ENCODE measurements around the gene MAPK9.
"Not testable (repeated sequence)": the region's sequence is repeated elsewhere in the genome, so short reads cannot be mapped to it uniquely, and the experiment has no call there.

The MAPK9 gene

DNA sequence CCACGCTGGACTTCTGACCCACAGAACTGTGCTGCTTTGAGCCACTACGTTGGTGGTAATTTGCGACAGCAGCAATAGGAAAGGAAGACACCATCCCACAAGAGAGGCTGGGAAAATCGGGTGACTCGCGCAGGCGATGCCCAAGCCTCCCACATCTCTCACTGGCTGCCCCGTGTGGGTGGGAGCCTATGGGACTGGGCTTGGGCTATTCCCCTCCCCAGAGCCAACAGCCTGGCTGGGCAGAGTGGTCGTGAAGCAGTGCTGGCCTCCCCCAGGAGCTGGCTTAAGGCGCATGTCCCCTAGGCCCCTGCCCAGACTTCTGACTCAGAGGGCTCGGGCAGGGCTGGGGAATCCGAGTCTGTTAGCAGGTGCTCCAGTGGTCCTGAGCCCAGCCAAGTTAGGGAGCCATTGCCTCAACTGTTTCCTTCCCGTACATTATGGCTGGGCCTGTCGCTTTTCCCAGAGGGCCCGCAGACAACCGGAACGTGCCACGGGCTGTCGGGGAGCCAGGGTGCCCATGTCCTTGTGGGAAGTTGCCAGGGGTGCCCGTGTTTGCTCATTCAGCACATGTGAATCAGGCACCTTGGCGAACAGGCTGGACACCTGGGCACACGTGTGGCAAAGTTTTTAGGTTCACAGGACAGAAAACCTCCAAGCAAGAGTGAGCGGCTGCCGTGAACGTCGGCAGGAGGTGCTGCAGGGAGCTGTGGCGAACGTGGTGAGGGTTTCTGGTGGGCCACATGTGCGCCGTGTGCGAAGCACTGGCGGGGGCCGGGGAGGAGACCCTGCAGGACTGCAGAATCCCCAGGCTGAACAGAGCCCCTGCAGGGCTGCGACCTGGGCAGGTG lies 75.9 kb downstream of the MAPK9 start:
- Histone ChIP-seq H3K36me3 (ENCODE audit: insufficient read depth, low read length) (no peaks in the 10 kb centered on the region), H3K4me3 (ENCODE audit: low read length) (no peak overlapping the region), H3K9ac (ENCODE audit: low read depth, low read length) (no peak overlapping the region), H3K4me1 (ENCODE audit: control insufficient read depth, insufficient read depth, low read length) (no peaks in the 10 kb centered on the region), H3K27me3 (ENCODE audit: control insufficient read depth, insufficient read depth, low read length) (peaks cover 7% of the 10 kb centered on the region), H3K9me3 (replicated peaks; ENCODE audit: low read length) (peaks cover 2% of the 10 kb centered on the region), H3K4me2 (ENCODE audit: low read length) (no peak overlapping the region)

DNA sequence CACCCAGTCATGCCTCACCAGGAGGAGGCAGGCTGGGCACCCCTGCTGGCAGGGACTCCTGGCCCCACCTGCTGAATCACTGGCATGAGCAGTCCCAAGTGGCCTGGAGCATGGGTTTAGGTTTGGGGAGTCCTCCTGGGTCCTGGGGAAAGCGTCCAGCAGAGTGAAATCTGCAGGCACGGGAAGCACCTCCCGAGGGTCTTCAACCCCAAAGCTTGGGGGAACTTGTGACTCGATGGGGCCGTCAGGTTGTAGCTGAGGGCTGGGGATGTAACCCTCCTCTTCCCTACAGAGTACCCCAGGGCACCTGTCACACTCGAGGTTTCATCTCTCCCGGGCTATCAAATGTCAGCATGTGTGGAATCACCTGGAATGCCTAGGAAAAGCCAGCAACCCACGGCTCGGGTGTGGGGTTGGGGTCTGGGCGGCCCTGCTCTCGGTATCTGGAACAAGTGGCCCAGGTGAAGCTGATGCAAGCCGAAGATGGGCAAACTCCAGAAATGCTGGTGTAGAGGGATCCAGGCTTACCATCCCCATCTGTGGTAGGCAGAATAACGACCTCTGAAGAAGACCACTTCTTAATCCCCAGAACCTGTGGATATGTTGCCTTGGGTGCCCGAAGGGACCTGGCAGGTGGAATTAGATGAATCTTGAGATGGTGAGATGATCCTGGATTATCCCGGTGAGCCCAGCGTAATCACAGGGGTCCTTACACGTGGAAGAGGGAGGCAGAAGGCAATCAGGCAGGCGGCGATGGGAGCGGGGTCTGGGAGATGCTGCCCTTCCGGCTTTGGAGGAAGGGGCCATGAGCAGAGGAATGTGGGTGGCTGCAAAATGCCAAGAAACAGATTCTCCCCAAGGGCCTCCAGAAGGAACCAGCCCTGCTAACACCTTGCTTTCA lies 76.8 kb downstream of the MAPK9 start:
- Histone ChIP-seq H3K9me3 (replicated peaks; ENCODE audit: low read length) (peaks cover 2% of the 10 kb centered on the region), H3K36me3 (ENCODE audit: insufficient read depth, low read length) (no peaks in the 10 kb centered on the region), H3K4me2 (ENCODE audit: low read length) (no peak overlapping the region), H3K4me3 (ENCODE audit: low read length) (no peak overlapping the region), H3K4me1 (ENCODE audit: control insufficient read depth, insufficient read depth, low read length) (no peaks in the 10 kb centered on the region), H3K9ac (ENCODE audit: low read depth, low read length) (no peak overlapping the region), H3K27me3 (ENCODE audit: control insufficient read depth, insufficient read depth, low read length) (peaks cover 7% of the 10 kb centered on the region)

DNA sequence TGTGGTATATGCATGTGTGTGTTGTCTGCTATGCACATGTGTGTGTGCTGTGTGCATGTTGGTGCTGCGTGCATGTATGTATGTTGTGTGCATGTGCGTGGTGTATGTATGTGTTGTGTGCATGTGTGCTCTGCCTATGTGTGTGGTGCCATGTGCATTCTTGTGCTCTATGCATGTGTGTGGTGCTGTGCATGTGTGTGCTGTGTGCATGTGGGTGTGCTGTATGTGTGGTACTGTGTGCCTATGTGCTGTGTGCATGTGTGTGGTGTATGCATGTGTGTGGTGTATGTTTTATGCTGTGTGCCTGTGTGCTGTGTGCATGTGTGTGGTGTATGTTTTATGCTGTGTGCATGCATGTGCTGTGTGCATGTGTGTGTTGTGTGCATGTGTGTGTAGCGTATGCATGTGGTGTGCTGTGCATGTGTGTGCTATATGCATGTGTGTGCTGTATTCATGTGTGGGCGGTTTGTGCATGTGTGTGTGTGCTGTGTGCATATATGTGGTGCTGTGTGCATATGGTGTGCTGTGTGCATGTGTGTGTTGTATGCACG lies 78.2 kb downstream of the MAPK9 start:
- Histone ChIP-seq H3K36me3 (ENCODE audit: insufficient read depth, low read length) (no peaks in the 10 kb centered on the region), H3K4me2 (ENCODE audit: low read length) (no peak overlapping the region), H3K27me3 (ENCODE audit: control insufficient read depth, insufficient read depth, low read length) (peaks cover 7% of the 10 kb centered on the region), H3K4me3 (ENCODE audit: low read length) (no peak overlapping the region), H3K9me3 (replicated peaks; ENCODE audit: low read length) (peaks cover 2% of the 10 kb centered on the region), H3K9ac (ENCODE audit: low read depth, low read length) (no peak overlapping the region), H3K4me1 (ENCODE audit: control insufficient read depth, insufficient read depth, low read length) (no peaks in the 10 kb centered on the region)

DNA sequence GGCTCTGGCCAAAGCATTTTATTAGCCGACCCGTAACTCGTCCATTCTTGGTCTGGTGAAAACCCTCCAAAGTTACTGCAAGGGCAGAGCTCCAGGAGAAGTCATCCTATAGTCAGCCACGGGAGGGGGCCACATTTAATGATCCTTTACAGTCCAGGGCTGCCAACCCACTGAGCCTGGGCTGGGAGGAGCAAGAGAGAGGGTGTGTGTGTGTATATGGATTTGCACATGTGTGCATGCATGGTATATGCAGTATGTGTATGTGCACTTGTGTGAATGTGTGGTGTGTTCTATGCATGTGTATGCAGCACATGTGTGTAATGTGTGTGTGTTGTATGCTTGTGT lies 78.7 kb downstream of the MAPK9 start:
- no peak overlapping the region for H3K9ac ChIP-seq (ENCODE audit: low read depth, low read length)
- H3K36me3 ChIP-seq (ENCODE audit: insufficient read depth, low read length): no peaks in the 10 kb centered on the region
- H3K27me3 ChIP-seq (ENCODE audit: control insufficient read depth, insufficient read depth, low read length): peaks cover 11% of the 10 kb centered on the region
- H3K9me3 ChIP-seq (replicated peaks; ENCODE audit: low read length): peaks cover 2% of the 10 kb centered on the region
- H3K4me3 ChIP-seq (ENCODE audit: low read length): no peak overlapping the region
- H3K4me1 ChIP-seq (ENCODE audit: control insufficient read depth, insufficient read depth, low read length): peaks cover 3% of the 10 kb centered on the region
- no peak overlapping the region for H3K4me2 ChIP-seq (ENCODE audit: low read length)

DNA sequence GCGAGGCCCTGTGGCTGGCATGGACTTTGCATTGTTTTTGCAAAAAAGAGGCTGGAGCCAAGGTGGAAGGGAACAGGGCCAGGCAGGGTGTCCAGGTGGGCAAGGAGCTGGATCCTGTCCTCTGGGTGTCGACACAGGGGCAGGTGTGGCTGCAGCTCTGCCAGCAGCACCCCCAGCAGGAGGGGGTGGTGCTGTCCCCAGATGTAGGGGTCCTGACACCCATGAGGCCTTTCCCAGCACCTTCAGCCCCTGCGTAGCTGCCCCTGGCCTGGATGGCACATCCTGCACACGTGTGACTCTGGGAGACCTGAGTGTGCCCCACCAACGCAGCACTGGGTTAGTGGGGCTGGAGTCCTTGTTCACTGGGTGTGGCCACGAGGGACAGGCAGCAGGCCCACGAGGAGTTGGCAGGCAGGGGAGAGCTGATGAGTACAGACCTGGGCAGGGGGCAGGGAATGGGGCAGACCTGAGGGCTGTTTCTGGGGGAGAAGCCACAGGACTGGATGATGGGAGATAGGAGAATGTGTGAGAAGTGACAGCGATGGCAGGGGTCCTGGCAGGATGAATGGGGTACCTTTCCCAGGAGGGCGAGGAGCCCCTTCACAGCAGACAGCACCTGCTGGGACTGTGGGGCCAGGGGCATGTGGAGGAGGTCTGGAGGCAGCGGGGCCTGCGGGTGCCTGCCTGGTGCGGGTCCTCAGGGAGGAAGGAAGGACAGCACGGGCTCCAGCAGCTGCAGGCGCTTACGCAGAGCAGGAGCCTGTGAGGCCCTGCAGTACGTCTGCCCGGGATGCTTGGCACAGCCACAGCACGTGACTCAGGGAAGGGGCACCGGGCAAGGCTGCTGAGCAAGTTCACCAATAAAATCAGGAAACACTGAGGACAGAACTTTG lies 79.3 kb downstream of the MAPK9 start:
- peaks cover 17% of the 10 kb centered on the region for H3K27me3 ChIP-seq (ENCODE audit: control insufficient read depth, insufficient read depth, low read length)

DNA sequence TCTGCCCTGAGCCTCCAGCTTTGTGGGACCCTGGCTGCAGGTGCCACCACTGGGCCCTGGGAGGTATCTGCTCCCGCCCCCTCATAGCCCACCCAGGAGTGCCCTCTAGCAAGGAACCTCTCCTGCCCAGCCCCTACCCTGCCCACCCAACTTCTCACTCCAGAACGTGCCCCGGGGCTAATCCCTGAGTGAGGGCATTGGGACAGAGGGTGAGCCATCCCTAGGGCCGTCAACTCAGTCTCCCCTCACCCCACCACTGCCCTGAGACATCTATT lies 80.2 kb downstream of the MAPK9 start:
- H3K9ac ChIP-seq (ENCODE audit: low read depth, low read length): no peak overlapping the region
- peaks cover 2% of the 10 kb centered on the region for H3K9me3 ChIP-seq (replicated peaks; ENCODE audit: low read length)
- no peak overlapping the region for H3K4me2 ChIP-seq (ENCODE audit: low read length)
- no peaks in the 10 kb centered on the region for H3K36me3 ChIP-seq (ENCODE audit: insufficient read depth, low read length)
- H3K4me1 ChIP-seq (ENCODE audit: control insufficient read depth, insufficient read depth, low read length): peaks cover 3% of the 10 kb centered on the region
- H3K4me3 ChIP-seq (ENCODE audit: low read length): no peak overlapping the region
- peaks cover 18% of the 10 kb centered on the region for H3K27me3 ChIP-seq (ENCODE audit: control insufficient read depth, insufficient read depth, low read length)

More for the DNA sequence above, 79.3 kb downstream of the MAPK9 start:
- H3K9me3 ChIP-seq (replicated peaks; ENCODE audit: low read length): peaks cover 2% of the 10 kb centered on the region
- peaks cover 3% of the 10 kb centered on the region for H3K4me1 ChIP-seq (ENCODE audit: control insufficient read depth, insufficient read depth, low read length)
- H3K9ac ChIP-seq (ENCODE audit: low read depth, low read length): no peak overlapping the region
- no peaks in the 10 kb centered on the region for H3K36me3 ChIP-seq (ENCODE audit: insufficient read depth, low read length)
- H3K4me3 ChIP-seq (ENCODE audit: low read length): no peak overlapping the region
- H3K4me2 ChIP-seq (ENCODE audit: low read length): no peak overlapping the region

DNA sequence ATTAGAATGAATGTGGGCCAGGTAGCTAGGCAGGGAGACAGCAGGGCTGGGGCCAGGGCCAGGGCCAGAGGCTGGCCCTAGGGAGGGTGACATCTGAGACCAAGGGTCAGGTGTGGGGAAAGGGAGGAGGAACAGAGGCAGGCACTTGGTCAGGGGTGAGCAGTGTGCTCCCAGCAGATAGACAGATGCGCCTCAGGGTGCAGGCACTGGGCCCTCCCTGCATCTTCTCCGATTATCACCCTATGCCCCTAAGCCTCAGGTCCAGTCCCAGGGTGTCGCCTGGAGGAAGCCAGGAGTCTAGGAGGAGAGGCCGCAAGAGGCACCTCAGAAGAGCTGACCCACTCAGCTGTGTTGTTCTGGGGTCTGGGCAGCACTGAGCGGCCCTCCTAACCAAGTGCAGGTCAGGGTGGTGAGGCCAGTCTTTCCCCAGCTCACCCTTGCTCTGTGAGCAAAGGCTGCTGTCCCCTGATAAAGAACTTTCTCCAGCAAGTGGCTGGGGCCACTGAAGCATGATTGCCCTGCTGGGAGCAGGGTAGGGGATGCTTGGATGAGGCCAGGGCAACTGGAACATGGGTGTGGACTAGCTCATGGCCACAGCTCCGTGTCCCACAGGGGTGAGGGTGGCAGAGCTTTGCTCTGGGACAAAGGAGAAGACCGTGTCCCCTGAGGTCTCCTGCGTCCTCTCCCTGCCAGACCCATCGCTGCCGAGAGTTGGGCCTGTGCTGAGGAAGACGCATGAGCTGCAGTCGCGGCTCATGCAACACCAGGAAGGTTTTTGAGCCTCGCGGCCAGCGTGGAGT lies 80.7 kb downstream of the MAPK9 start:
- Histone ChIP-seq H3K4me3 (ENCODE audit: low read length) (no peak overlapping the region), H3K9me3 (replicated peaks; ENCODE audit: low read length) (no peaks in the 10 kb centered on the region), H3K4me1 (ENCODE audit: control insufficient read depth, insufficient read depth, low read length) (peaks cover 3% of the 10 kb centered on the region), H3K36me3 (ENCODE audit: insufficient read depth, low read length) (no peaks in the 10 kb centered on the region), H3K27me3 (ENCODE audit: control insufficient read depth, insufficient read depth, low read length) (peaks cover 18% of the 10 kb centered on the region), H3K9ac (ENCODE audit: low read depth, low read length) (no peak overlapping the region), H3K4me2 (ENCODE audit: low read length) (no peak overlapping the region)

DNA sequence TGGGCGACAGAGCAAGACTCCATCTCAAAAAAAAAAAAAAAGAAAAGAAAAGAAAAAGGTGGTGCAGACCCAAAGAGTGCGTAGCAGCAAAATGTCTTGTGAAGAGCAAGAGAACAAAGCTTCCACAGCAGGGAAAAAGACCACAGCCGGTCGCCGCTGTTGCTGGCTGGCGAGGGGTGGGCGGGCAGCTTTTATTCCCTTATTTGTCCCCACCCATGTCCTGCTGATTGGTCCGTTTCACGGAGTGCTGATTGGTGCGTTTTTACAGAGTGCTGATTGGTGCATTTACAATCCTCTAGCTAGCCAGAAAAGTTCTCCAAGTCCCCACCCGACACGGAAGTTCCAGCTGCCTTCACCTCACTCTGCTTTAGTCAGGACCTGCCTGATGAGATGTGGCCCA lies 81.8 kb downstream of the MAPK9 start:
- H3K27me3 ChIP-seq (ENCODE audit: control insufficient read depth, insufficient read depth, low read length): peaks cover 18% of the 10 kb centered on the region
- H3K36me3 ChIP-seq (ENCODE audit: insufficient read depth, low read length); H3K9me3 ChIP-seq (replicated peaks; ENCODE audit: low read length); H3K4me3 ChIP-seq (ENCODE audit: low read length); H3K4me1 ChIP-seq (ENCODE audit: control insufficient read depth, insufficient read depth, low read length); H3K9ac ChIP-seq (ENCODE audit: low read depth, low read length); H3K4me2 ChIP-seq (ENCODE audit: low read length): not testable (repeated sequence)

DNA sequence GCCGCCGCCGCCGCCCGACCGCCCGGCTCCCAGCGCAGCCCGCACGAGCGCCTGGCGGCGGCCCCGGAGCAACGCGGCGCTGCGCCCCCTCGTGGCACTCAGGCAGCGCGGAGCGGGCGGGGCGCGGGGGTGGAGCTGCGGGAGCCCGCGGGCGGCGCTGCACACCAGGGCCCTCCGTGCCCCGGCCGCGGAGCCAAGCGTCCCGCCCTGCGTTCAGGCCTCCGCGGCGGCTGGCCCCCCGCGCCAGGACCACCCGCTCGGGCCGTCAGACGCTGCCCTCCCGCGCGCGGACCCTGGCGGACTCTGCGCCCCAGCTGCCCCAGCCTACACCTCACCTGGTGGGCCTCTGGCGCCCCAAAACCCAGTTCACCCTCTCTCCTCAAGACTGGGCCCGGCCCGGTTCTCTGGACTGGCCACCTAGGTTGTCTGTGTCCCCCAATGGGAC lies 82.7 kb downstream of the MAPK9 start, which contains the start of gene RASGEF1C:
Gene RASGEF1C (minus strand): TSS at position 75 of the 445 bp plus-strand sequence. CDS start 71,159 bp downstream, outside the sequence.
- H3K9me3 ChIP-seq (replicated peaks; ENCODE audit: low read length): no peaks in the 10 kb centered on the region
- H3K4me3 ChIP-seq (ENCODE audit: low read length): peak within 1 kb of the TSS; percentile 54
- H3K27me3 ChIP-seq (ENCODE audit: control insufficient read depth, insufficient read depth, low read length): peaks cover 18% of the 10 kb centered on the region
- H3K4me1 ChIP-seq (ENCODE audit: control insufficient read depth, insufficient read depth, low read length): peaks cover 3% of the 10 kb centered on the region
- no peak within 1 kb of the TSS for H3K9ac ChIP-seq (ENCODE audit: low read depth, low read length)
- no peaks in the 10 kb centered on the region for H3K36me3 ChIP-seq (ENCODE audit: insufficient read depth, low read length)
- H3K4me2 ChIP-seq (ENCODE audit: low read length): peak within 1 kb of the TSS; percentile 76

DNA sequence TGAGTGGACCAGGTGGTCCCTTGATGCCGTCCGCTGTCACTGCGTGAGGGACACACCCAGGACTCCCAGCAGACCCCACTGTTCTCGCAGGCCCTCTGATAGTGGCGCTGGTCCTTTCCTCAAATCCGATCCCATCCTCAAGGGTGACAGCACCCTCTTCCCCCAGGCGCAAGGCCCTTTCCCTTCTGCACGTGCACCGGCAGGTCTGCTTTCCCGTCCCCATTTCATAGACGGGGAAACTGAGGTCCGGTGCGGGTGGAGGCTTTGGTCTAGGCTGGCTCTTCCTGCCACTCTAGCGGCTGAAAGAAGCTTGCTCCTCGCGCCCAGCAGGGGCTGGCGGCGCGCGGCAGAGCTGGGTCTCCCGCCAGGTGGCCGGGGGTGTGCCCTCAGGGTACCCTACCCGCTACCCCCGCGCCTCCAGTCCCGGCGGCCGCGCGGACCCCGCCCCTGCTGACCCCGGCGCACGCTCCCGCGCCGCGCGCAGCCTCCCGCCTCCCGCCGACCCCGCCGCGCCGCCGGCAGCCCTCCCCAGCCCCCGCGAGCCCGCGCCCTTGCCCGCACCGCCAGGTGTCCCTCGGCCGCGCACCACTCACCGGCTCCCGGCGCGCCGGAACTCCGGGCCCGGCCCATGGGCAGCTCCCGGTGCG lies 83.3 kb downstream of the MAPK9 start:
- peak overlapping the region; percentile 76 for H3K4me2 ChIP-seq (ENCODE audit: low read length)
- peak overlapping the region; percentile 54 for H3K4me3 ChIP-seq (ENCODE audit: low read length)
- no peak overlapping the region for H3K9ac ChIP-seq (ENCODE audit: low read depth, low read length)
- H3K4me1 ChIP-seq (ENCODE audit: control insufficient read depth, insufficient read depth, low read length): peaks cover 3% of the 10 kb centered on the region
- no peaks in the 10 kb centered on the region for H3K36me3 ChIP-seq (ENCODE audit: insufficient read depth, low read length)
- H3K27me3 ChIP-seq (ENCODE audit: control insufficient read depth, insufficient read depth, low read length): peaks cover 18% of the 10 kb centered on the region
- no peaks in the 10 kb centered on the region for H3K9me3 ChIP-seq (replicated peaks; ENCODE audit: low read length)
